NCI-H187 (cell line): ENCODE results near the gene CLN6.
"Not testable (repeated sequence)": the region's sequence is repeated elsewhere in the genome, so short reads cannot be mapped to it uniquely, and the experiment has no call there.

Experiments
- DNase-seq, 2 experiments: peaks; one replicate each; lab custom pipeline; 2025; lab: John Stamatoyannopoulos, UW

CLN6 gene

GRCh38 chr15:68190048-68190447, 39.5 kb downstream of the CLN6 start:
- DNase-seq, result no peak

- DNase-seq, result no peak
Observed at GRCh38 chr15:68188647-68189046, 40.9 kb downstream of the CLN6 start.

GRCh38 chr15:68187559-68187958, 42.0 kb downstream of the CLN6 start:
- no peak for DNase-seq

GRCh38 chr15:68186671-68187397, 42.7 kb downstream of the CLN6 start:
- no peak for DNase-seq

GRCh38 chr15:68184616-68185480, 44.7 kb downstream of the CLN6 start:
- no peak for DNase-seq

- DNase-seq, result no peak
Observed at GRCh38 chr15:68183616-68184315, 45.8 kb downstream of the CLN6 start.

GRCh38 chr15:68177742-68178141, 51.8 kb downstream of the CLN6 start:
- DNase-seq, result no peak

GRCh38 chr15:68176601-68177000, 52.9 kb downstream of the CLN6 start:
- DNase-seq, result no peak

- no peak for DNase-seq
Observed at GRCh38 chr15:68175526-68175925, 54.0 kb downstream of the CLN6 start.

- DNase-seq, result no peak
Observed at GRCh38 chr15:68173119-68173518, 56.4 kb downstream of the CLN6 start.

- not testable (repeated sequence) for DNase-seq
Observed at GRCh38 chr15:68172037-68172436, 57.5 kb downstream of the CLN6 start.

GRCh38 chr15:68166847-68167246, 62.7 kb downstream of the CLN6 start:
- no peak for DNase-seq

GRCh38 chr15:68163191-68163590, 66.3 kb downstream of the CLN6 start:
- no peak for DNase-seq

GRCh38 chr15:68158046-68158628, 71.4 kb downstream of the CLN6 start:
- no peak for DNase-seq

- DNase-seq, result no peak
Observed at GRCh38 chr15:68157074-68157473, 72.5 kb downstream of the CLN6 start.
